Measurements from ENCODE around the gene KLRC2. TPM values are rescaled to one million over a fixed set of nuclear protein-coding genes. Genes with fewer than 3 reads are reported as not detected.
"Not testable (repeated sequence)": the region's sequence is repeated elsewhere in the genome, so short reads cannot be mapped to it uniquely, and the experiment has no call there.

KLRC2 gene
- polyA plus RNA-seq, 4 donors = not detected

GRCh38 chr12:10406725-10407124 lies 29.1 kb downstream of the KLRC2 start:
- no peak for DNase-seq (ENCODE audit: low read depth in 4 of 4, low spot score in 3 of 4)

GRCh38 chr12:10405294-10405693 lies 30.5 kb downstream of the KLRC2 start:
- DNase-seq (ENCODE audit: low read depth in 4 of 4, low spot score in 3 of 4) = no peak

GRCh38 chr12:10404798-10405197 lies 31.0 kb downstream of the KLRC2 start:
- no peak for DNase-seq (ENCODE audit: low read depth in 4 of 4, low spot score in 3 of 4)

- no peak for DNase-seq (ENCODE audit: low read depth in 4 of 4, low spot score in 3 of 4)
Measured at GRCh38 chr12:10400829-10401228, 35.0 kb downstream of the KLRC2 start.

GRCh38 chr12:10398168-10398567 lies 37.6 kb downstream of the KLRC2 start:
- no peak for DNase-seq (ENCODE audit: low read depth in 4 of 4, low spot score in 3 of 4)

- DNase-seq (ENCODE audit: low read depth in 4 of 4, low spot score in 3 of 4) = no peak
Measured at GRCh38 chr12:10397296-10397695, 38.5 kb downstream of the KLRC2 start.

GRCh38 chr12:10396176-10396575 lies 39.6 kb downstream of the KLRC2 start:
- not testable (repeated sequence) for DNase-seq (ENCODE audit: low read depth in 4 of 4, low spot score in 3 of 4)

GRCh38 chr12:10395390-10395998 lies 40.3 kb downstream of the KLRC2 start:
- peak in 1 of 4 donors; percentile 6 for DNase-seq (ENCODE audit: low read depth in 4 of 4, low spot score in 3 of 4)

GRCh38 chr12:10394531-10395152 lies 41.2 kb downstream of the KLRC2 start:
- not testable (repeated sequence) for DNase-seq (ENCODE audit: low read depth in 4 of 4, low spot score in 3 of 4)

- no peak for DNase-seq (ENCODE audit: low read depth in 4 of 4, low spot score in 3 of 4)
Measured at GRCh38 chr12:10393291-10393690, 42.5 kb downstream of the KLRC2 start.

- no peak for DNase-seq (ENCODE audit: low read depth in 4 of 4, low spot score in 3 of 4)
Measured at GRCh38 chr12:10392394-10392930, 43.3 kb downstream of the KLRC2 start.

- DNase-seq (ENCODE audit: low read depth in 4 of 4, low spot score in 3 of 4) = not testable (repeated sequence)
Measured at GRCh38 chr12:10390991-10391390, 44.8 kb downstream of the KLRC2 start.

GRCh38 chr12:10389904-10390303 lies 45.9 kb downstream of the KLRC2 start, which contains the start of gene KLRK1:
Gene KLRK1 (minus strand): TSS chr12:10390041. CDS start chr12:10388810, 1,231 bp downstream.
- no peak for DNase-seq (ENCODE audit: low read depth in 4 of 4, low spot score in 3 of 4)

GRCh38 chr12:10388624-10389413 lies 47.0 kb downstream of the KLRC2 start:
- no peak for DNase-seq (ENCODE audit: low read depth in 4 of 4, low spot score in 3 of 4)

GRCh38 chr12:10387498-10387897 lies 48.3 kb downstream of the KLRC2 start:
- not testable (repeated sequence) for DNase-seq (ENCODE audit: low read depth in 4 of 4, low spot score in 3 of 4)

- no peak for DNase-seq (ENCODE audit: low read depth in 4 of 4, low spot score in 3 of 4)
Measured at GRCh38 chr12:10386857-10387256, 49.0 kb downstream of the KLRC2 start.

GRCh38 chr12:10385166-10385613 lies 50.6 kb downstream of the KLRC2 start:
- DNase-seq (ENCODE audit: low read depth in 4 of 4, low spot score in 3 of 4) = no peak

GRCh38 chr12:10384191-10384590 lies 51.6 kb downstream of the KLRC2 start:
- DNase-seq (ENCODE audit: low read depth in 4 of 4, low spot score in 3 of 4) = no peak

- DNase-seq (ENCODE audit: low read depth in 4 of 4, low spot score in 3 of 4) = no peak
Measured at GRCh38 chr12:10381928-10382628, 53.7 kb downstream of the KLRC2 start.

Data from right renal pelvis (tissue), 4 donors.